ENCODE results near the gene QARS1. TPM values are rescaled to one million over a fixed set of nuclear protein-coding genes. Genes with fewer than 3 reads are reported as not detected.

QARS1 gene
- total RNA-seq, 2 experiments from 2014 or later = 242 TPM

DNA sequence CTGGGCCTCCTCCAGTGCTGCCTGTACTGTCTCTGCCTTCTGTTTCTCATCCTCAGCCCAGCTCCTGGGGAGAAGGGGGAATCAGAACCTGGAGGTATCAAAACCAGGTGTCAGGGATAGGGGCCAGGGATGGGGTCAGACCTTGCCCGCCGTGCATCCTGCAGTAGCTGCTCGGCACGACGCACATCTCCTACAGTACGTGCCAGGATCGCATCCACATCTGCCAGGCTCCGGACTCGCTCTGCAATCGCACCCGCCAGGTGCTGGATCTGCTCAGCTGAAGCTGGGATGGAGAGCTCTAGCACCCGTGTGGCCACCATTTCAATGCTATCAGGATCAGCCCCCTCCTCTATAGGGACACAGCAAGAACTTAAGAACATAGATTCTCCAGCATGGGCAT, 17.5 kb upstream of the QARS1 start:
- ChIA-PET CTCF (interaction anchor here (1.4 kb wide), 1 partner anchor 102 kb away, joined by 8 read pairs; no protein-coding TSS in a partner anchor), POLR2A (no interaction called here)

DNA sequence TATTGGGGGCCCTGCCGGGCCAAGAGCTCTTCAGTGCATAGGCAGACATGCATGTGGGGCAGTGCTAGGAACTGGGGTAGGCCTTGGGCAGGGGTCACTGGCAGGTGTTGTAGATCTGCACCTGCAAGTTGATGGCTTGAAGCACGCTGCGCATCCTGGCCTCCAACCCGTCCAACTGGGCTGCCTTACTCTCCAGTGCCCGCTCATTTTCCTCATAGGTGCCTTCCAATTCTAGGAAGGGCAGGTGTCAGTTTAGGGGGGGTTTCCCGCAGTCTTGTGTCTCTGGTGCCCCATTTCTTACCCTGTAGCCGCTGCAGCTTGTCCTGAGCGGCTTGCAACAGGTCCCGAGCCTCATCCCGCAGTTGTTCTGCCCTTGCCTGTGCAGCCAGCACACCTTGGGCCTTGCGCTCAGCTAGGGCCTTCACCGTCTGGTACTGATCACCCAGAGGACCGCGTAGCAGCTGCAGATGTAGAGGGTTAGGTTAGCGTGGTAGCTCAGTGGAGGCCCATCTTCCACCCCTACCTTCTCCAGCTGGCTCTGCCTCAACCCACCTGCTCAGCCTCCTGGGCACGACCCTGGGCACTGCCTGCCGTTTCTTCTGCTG, 16.7 kb upstream of the QARS1 start:
- POLR2A ChIA-PET = interaction anchor here (0.6 to 1.4 kb wide), 9 partner anchors 12 to 650 kb away, joined by 3 to 11 read pairs (median 3); partner anchors contain the start of genes QRICH1 and RHOA
- CTCF ChIA-PET = interaction anchor here (0.6 to 1.4 kb wide), 4 partner anchors 27 to 346 kb away, joined by 3 to 8 read pairs (median 6); partner anchors contain the start of gene KLHDC8B

DNA sequence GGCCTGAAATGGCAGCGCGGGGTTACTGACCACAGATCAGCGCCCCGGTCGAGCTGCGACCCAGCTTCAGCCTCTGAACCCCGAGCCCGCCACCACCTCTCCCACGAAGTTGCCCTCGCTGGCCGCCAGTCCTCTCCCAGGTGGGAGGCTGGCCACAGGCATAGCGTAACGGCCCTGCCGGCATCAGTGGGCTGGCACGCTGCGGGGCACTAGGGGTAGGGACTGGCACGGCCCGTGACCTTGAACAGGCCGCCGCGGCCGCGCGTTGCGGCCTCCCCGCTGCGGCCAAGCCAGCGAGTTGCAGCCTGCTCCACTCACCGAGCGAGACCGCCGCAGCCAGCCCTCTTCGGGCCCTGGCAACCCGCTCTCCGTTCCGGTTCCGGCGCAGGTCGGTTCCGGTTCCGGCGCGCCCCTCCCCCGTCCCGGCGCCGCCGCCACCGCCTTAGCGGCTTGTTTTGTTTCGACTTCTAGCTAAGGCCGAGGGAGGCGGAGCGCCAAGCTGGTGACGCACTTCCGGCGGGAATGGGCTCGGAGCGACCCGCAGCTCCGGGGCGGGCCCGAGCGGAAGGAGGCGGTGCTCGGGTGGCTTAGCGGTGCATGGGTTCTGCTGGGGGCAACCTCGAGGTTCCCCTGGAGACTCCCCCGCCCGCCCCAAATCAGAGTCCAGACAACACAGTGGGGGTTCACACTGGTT, 16.0 kb upstream of the QARS1 start, which contains the start of gene USP19:
Gene USP19 (minus strand): TSS at position 386 of the 694 bp plus-strand sequence. CDS start 1,678 bp downstream, outside the sequence.
- ChIA-PET POLR2A (interaction anchor here (0.6 to 1.4 kb wide), 8 partner anchors 12 to 291 kb away, joined by 3 to 11 read pairs (median 3); partner anchors contain the start of genes QRICH1 and RHOA), CTCF (interaction anchor here (0.6 to 1.4 kb wide), 5 partner anchors 26 to 233 kb away, joined by 3 to 8 read pairs (median 4); partner anchors contain the start of gene KLHDC8B)

DNA sequence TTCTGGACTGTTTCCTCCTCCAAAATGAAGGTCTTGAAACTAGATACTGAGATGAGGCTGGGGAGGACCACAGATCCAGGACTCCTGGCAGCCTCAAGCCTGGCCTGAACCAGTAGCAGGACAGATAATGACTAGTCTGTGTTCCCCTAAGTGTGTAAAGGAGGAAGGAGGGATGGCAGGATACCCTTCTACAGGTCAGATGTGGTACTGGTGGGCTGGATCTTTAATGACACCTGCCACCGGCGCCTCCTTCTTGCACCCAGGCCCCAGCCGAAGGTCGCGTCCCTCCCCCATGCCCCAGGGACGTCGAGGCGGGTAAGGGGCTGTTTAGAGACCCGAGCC, 15.5 kb upstream of the QARS1 start:
- ChIA-PET POLR2A (interaction anchor here (1.2 to 1.4 kb wide), 2 partner anchors 16 to 26 kb away, joined by 3 to 11 read pairs; partner anchors contain the start of gene QRICH1), CTCF (interaction anchor here (0.6 kb wide), 1 partner anchor 234 kb away, joined by 4 read pairs; no protein-coding TSS in a partner anchor)

DNA sequence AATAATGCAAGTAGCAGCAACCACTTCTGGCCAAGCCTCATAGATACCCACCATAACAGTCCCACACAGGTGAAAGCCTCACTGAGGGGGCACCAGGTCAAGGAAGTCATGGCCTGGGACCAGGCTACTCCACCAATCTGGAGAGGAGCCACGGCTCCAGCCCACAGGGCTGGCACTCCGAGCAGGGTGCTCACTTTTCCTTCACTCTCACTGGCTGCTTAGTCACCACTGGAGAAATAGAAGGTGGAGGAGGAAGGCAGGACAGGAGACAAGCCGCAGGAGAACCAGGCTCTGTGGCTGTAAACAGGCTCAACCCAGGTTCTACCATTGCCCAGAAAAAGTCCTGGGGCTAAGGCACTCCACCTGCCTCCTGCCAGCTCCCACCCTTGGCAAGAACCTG, 14.9 kb upstream of the QARS1 start:
- POLR2A ChIA-PET = no interaction called here
- CTCF ChIA-PET = no interaction called here

DNA sequence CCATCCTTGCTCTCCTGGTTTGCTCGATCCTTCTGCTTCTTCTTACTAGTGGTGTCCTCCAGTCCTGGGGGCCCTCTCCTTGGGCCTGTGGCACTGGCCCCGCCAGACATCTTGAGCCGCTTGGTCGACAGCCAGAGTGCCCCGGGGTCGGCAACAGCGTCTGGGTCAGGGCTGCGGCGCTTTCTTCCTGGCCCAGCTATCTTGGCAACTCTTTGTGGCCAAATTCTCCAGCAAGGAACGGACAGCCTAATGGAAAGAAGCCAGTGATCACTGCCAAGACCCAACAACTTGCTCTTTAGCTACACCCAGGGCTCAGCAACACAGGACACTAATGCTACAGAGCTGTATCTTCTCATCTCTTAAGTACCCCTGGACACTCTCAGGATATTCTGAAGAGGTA, 14.5 kb upstream of the QARS1 start:
- CTCF ChIA-PET = no interaction called here

DNA sequence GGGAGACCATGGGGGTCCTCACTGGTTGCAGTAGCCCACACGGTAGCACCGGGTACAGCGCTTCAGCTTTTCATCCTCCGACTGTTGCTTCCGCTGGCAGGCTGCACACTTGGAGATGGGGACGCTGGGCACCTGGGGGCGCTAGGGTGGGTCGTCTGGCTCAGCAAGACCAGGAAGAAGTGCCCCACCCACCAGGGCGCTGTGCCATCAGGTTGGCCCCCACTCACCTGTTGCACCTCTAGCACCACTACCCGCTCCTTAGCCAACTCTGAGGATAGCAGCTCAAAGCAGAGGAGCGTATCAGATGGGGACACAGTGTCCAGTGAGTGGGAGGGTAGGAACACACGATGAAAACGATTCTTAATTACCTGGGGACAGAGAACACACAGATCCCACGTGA, 7.7 kb upstream of the QARS1 start:
- POLR2A ChIA-PET = interaction anchor here (0.5 kb wide), 1 partner anchor 62 kb away, joined by 6 read pairs; no protein-coding TSS in a partner anchor
- CTCF ChIA-PET = no interaction called here

More for the DNA sequence above, 14.5 kb upstream of the QARS1 start:
- POLR2A ChIA-PET = no interaction called here

DNA sequence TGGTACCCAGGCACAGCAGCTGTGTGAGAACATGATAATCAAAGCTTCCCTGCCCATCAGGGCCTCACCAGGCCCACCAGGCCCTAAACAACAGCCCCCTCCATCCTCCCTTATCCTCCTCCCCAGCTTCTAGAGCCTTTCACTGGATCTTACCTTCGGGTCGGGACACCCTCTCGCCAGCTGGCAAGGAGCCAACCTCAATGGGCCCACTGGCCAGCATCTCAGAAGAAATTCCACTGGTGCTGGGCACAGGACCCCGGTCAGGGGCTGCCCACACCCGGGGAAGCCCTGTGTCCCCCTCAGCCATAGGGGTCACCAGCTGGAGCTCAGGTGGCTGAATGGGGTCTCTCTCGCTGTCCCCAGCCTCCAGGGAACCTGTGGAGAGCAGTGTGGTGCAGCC, 6.8 kb upstream of the QARS1 start:
- ChIA-PET CTCF (no interaction called here), POLR2A (no interaction called here)

DNA sequence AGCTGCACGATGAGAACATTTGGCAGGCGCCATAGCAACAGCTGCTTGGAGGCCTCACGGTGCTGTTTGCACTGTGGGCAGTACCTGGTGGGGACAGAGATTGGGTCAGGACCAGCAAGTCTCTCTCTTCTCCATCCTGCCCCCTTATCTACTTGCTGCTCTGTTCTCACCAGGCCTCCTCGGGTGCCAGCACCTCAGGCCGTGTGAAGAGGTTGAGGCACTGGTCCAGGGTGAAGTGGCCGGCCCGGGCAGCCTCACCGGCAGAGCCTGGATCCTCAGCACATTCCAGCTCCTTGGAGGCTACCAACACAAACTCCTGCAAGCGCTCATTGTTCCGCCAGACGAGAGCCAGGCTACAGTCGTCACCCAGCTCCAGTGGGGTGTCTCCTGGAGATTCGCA, 6.2 kb upstream of the QARS1 start:
- POLR2A ChIA-PET = no interaction called here
- CTCF ChIA-PET = no interaction called here

DNA sequence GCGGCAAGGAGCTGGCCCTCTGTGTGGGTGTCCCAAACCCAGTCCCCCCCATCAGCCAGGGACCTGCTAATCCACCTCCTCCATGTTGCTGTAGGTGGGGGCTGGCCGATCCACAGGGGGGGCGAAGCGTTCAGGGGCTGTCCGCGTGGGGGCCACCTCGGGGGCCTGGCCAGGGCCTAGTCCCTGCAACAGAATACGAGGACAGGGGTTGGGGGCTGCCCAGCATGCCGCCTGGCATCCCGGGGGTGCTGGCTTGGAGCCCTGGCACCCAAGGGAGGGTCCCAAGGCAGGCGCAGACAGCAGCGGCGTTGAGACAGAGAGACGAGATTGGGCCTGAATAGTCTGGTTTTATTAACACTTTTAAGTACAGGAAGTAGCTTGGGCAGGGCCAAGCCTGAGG, 3.8 kb upstream of the QARS1 start:
- CTCF ChIA-PET = no interaction called here

DNA sequence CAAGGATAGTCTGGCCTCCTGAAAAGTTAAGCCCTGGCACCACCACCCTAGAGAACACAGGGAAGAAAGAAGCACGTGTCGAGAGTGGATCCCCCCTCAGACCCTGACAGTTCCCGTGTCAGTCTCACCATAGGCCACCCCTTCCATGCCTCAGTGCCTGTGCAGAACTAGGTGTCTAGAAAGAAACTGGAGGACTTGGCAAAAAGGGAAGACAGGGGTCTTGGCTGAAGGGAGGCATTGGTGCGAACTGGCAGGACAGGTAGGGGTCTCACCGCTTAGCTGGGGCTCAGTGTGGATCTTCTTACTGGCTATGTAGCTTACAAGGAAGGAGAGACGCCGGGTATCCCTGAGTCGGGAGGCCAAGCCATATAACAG, 518 bp downstream of the QARS1 start:
- POLR2A ChIA-PET = interaction anchor here (0.6 to 2.0 kb wide), 3 partner anchors 10 to 184 kb away, joined by 3 to 13 read pairs (median 3); partner anchors contain the start of genes QRICH1 and USP19
- CTCF ChIA-PET = interaction anchor here (1.1 to 4.6 kb wide), 2 partner anchors 10 to 26 kb away, joined by 3 to 23 read pairs; partner anchors contain the start of gene QRICH1

More for the DNA sequence above, 3.8 kb upstream of the QARS1 start:
- POLR2A ChIA-PET = interaction anchor here (0.6 kb wide), 1 partner anchor 13 kb away, joined by 6 read pairs; no protein-coding TSS in a partner anchor

DNA sequence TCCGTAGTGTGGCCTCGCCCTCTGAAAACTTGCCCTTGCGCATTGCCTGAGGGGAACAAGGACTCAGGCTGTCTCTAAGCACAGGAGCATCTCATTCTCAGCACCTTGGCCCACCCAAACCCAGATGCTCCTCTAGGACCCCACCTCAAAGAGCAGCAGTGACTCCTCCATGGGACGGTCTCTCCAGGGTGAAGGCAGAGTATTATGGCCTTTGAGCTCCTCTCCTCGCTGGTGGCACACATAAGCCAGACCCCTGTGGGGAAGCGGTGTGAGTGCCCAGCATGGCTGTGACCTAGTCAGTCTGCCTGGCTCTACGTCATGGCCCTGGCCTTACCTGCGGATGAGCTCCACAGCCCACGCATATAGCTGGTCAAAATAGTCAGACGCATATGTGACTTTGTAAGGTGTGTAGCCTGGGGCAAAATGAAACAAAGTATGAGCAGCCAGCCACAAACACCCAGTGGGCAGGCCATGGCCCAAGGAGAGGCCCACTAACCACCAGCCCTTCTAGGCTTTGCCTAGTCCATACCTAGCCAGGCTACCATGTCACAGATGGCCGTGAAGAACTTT, 4.4 kb downstream of the QARS1 start:
- POLR2A ChIA-PET = no interaction called here
- CTCF ChIA-PET = no interaction called here

DNA sequence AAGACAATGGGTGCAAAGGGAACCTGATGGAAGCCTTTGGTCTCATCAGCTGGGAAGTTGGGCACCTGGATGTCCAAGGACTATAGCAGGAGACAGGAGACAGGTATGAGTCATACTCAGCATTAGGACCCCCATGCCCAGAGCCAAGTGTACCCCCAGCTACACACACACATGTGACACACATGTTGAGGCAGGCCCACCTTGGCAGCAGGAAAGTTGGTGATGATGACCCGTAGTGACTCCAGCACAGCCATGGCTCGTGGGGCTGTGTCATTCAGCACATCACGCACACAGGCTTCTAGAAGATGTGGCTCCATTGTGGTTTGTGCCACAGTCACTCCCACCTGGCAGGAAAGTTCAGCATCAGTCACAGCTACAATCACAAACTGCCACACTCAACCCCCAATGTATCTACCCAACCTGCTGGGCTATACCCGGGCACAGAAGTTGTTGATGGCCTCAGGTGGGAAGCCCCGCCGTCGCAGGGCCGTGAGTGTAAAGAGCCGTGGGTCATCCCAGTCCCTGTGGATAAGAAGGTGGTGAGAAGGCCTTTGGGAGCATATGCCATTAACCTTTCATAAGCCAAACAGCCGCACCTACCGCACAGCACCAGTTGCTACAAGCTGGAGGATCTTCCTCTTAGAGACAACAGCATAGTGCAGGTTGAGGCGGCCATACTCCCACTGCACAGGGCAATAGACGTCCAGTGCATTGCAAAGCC, 5.5 kb downstream of the QARS1 start:
- ChIA-PET CTCF (interaction anchor here (1.3 kb wide), 1 partner anchor 77 kb away, joined by 3 read pairs; the partner anchor contains the start of gene NDUFAF3), POLR2A (no interaction called here)

DNA sequence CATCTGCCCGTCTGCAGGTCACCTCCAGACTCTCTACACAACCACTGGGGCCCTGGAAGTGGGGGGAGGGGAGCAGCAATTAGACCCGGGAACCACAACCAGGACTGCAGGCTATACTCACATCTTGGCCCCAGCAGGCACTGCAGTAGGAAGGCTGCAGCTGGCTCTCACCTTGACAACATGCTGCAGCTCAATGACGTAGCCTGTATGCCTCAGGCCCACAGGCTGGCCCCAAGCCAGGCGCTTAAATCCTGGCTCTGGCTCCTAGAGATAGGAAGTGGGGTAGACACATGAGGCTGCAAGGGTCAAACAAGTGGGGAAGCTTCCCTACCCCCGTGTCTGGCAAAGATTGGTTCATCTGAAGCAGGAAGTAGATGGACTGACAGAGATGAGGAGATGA, 6.1 kb downstream of the QARS1 start:
- POLR2A ChIA-PET = no interaction called here
- CTCF ChIA-PET = interaction anchor here (1.3 kb wide), 1 partner anchor 76 kb away, joined by 3 read pairs; the partner anchor contains the start of gene NDUFAF3

DNA sequence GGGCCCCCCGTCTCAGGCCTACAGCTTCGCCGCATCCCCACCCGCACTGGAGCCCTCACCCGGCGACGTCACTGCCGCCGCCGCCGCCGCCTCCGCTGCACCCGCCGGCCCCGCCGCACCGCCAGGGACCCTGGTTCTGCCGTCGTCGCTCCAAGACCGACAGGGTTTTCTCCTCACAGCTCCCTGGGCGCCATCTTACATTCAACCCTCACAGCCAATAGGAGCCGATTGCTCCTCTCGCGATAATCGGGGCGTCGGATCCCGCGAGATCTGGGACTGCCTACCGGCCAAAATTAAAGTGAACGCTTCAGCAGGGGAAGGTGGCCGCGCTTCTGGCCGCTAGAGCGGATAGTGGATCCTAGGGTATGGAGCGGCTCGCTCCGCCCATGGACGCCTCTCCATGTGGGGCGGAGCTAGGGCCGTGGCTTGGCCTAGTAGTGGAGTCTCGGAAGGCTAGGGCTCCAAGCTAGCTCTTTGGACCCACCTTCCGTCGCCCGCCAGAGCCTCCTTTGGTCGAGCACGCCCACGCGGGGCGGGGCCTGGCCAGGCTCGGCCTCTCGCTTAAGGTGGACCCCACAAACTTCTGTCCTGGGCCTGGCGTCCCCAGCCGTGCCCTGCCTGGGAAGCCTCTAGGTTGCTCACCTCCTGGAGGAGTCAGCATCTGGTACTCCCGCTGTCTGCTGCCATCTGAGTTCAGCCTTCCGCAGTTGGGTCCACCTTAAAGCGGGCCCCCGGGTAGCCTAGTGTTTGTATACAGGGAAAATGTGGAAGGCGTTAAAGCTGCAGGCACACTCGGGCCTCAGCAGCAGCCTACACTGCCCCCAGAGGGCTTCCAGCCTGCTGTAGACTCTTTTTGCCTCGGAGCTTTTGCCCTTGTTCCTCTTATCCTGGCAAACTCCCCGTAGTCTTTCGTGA, 10.4 kb downstream of the QARS1 start, which contains the start of gene QRICH1:
Gene QRICH1 (minus strand): TSS at position 219 of the 915 bp plus-strand sequence. CDS start 17,054 bp downstream, outside the sequence.
- ChIA-PET POLR2A (interaction anchor here (0.6 to 2.1 kb wide), 17 partner anchors 11 to 994 kb away, joined by 3 to 13 read pairs (median 4); partner anchors contain the start of genes ARIH2, DAG1, IMPDH2 and NDUFAF3), CTCF (interaction anchor here (0.6 to 3.6 kb wide), 12 partner anchors 9 to 254 kb away, joined by 3 to 23 read pairs (median 4); partner anchors contain the start of genes KLHDC8B, QARS1, USP19 and USP4)

DNA sequence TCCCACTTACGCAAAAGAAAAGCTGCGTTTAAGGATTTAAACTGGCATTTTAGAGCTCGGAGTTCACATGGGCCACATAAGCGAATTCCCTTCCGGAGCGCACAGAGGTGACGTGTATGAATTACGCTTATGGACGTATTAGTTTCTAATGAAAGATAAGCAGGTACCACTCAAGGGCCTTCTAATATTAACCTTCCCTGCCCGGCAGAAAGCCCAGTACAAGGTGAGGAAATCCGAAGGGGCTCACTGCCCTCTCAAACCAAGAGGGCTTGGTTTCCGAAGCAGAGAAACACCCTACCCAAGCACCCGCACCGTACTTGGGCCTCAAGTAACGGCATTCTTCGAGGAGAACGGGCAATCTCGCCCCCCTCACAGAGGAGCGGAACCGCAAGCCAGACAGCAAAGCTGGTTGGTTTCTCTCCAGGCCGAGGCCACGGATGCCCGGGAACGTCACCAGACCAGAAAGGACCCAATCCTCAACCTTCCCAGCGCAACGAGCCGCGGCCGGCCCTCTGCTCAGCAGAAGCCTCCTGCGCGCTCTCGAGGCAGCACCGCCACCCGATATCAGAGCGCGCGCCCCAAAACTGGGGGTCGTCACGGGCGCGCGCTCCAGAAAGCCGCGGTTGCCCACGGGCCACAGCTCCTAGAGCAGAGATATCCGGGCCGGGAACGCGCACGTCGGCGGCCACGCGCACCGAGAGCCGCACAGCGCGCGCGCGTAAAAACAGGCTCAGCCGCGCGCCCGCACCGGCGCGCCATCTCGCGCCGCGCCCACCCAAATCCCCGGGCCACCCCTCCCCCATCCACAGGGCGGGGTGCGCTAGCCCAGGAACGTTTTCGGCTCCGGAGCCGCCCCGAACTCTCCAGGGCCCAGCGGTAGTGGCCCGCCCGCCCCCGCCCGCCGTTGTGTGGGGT, 11.4 kb downstream of the QARS1 start:
- POLR2A ChIA-PET = interaction anchor here (0.6 to 2.1 kb wide), 14 partner anchors 11 to 480 kb away, joined by 3 to 13 read pairs (median 5); partner anchors contain the start of genes ARIH2, DAG1, IMPDH2 and NDUFAF3

DNA sequence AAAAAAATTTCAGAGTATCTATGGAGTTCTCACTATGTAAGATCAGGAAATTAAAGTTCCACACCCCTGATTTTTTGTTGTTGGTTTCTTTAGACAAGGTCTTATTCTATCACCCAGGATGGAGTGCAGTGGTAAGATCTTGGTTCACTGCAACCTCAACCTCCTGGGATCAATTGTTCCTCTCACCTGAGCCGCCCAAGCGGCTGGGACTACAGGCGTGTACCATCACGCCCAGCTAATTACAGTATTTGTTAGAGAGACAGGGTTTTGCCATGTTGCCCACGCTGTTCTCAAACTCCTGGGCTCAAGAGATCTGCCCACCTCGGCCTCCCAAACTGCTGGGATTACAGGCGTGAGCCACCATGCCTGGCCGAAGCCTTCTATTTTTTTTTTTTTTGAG, 23.1 kb downstream of the QARS1 start:
- POLR2A ChIA-PET = no interaction called here
- CTCF ChIA-PET = interaction anchor here (0.7 to 0.8 kb wide), 2 partner anchors 147 to 645 kb away, joined by 3 read pairs; no protein-coding TSS in a partner anchor

More for the DNA sequence above, 11.4 kb downstream of the QARS1 start:
- CTCF ChIA-PET = interaction anchor here (0.6 to 3.6 kb wide), 9 partner anchors 10 to 247 kb away, joined by 3 to 23 read pairs (median 5); partner anchors contain the start of genes KLHDC8B, QARS1, USP4 and WDR6

All from activated CD8-positive, alpha-beta memory T cell treated with anti-CD3 and anti-CD28 coated beads for 36 hours (primary cell).